ENCODE measurements around the gene CEBPA. TPM values are rescaled to one million over a fixed set of nuclear protein-coding genes. Genes with fewer than 3 reads are reported as not detected.

CEBPA gene
- total and polyA plus RNA-seq, 2 donors (not counting 1 experiment from before 2014, with no cell fraction given), result 1.7 to 2.6 TPM

- peaks cover 22% of the 10 kb centered on the region for H3K27me3 Mint-ChIP-seq
- Histone ChIP-seq H3K4me1 (ENCODE audit: control insufficient read depth in 2 of 2, insufficient read depth in 2 of 2, low read length in 2 of 2) (no peaks in the 10 kb centered on the region), H3K4me3 (ENCODE audit: control extremely low read depth in 1 of 5, extremely low read depth in 1 of 5, insufficient read depth in 1 of 5, low read depth in 2 of 5, low read length in 4 of 5) (no peak overlapping the region), H3K4me2 (replicated peaks; ENCODE audit: low read depth, low read length, poor library complexity, severe bottlenecking) (no peak overlapping the region), H3K79me2 (ENCODE audit: control insufficient read depth, insufficient read depth, low read length) (no peaks in the 10 kb centered on the region), H3K27me3 (replicated peaks in 1 of 4; ENCODE audit: control extremely low read depth in 1 of 4, control insufficient read depth in 3 of 4, insufficient read depth in 4 of 4, low read length in 3 of 4) (peaks cover 0 to 6% (median 0%) of the 10 kb centered on the region in 4 experiments), H3K27ac (ENCODE audit: low read length in 2 of 2) (no peak overlapping the region), H3K9me3 (ENCODE audit: control extremely low read depth in 1 of 3, control insufficient read depth in 2 of 3, insufficient read depth in 1 of 3, low read length in 2 of 3) (peaks cover 2 to 10% (median 3%) of the 10 kb centered on the region in 3 donors), H3K36me3 (replicated peaks in 1 of 2; ENCODE audit: control extremely low read depth in 1 of 2, control insufficient read depth in 1 of 2, extremely low read depth in 1 of 2, insufficient read depth in 2 of 2, low read length in 1 of 2) (no peaks in the 10 kb centered on the region), H4K20me1 (ENCODE audit: control insufficient read depth, insufficient read depth, low read length, poor library complexity, severe bottlenecking) (no peaks in the 10 kb centered on the region), H3K9ac (ENCODE audit: low read length) (no peak overlapping the region), H2AFZ (ENCODE audit: insufficient read depth, low read depth, low read length, poor library complexity, severe bottlenecking) (no peak overlapping the region)
- H3K27ac Mint-ChIP-seq, result no peak overlapping the region
- ATAC-seq (ENCODE audit: low read depth), result no peak
- 94% methylated on average over 10 of the region's 12 CpGs for WGBS (ENCODE audit: insufficient coverage)
- TF ChIP-seq CTCF (IDR thresholded peaks at IDR 0.05), result no peak
- no peak for TF ChIP-seq EZH2 (IDR thresholded peaks at IDR 0.05; ENCODE audit: borderline replicate concordance, insufficient read depth, low read depth, low read length, poor library complexity, severe bottlenecking)
- peaks cover 5% of the 10 kb centered on the region for H3K9me3 Mint-ChIP-seq (ENCODE audit: insufficient read depth)
- ChIA-PET CTCF (no interaction called here), POLR2A (no interaction called here)
- no peaks in the 10 kb centered on the region for H3K4me1 Mint-ChIP-seq
- intact Hi-C loops (cut with micrococcal nuclease), result no loop called here
- no peak overlapping the region for H3K4me3 Mint-ChIP-seq
- no peak for DNase-seq
Observed at GRCh38 chr19:33350538-33351309, 48.4 kb upstream of the CEBPA start.

All from B cell (primary cell).